IMR-90 (cell line): ENCODE measurements around the gene HPN. TPM values are rescaled to one million over a fixed set of nuclear protein-coding genes. Genes with fewer than 3 reads are reported as not detected.

ENCODE experiments used
- ATAC-seq: fragments of 200-7000 bp; cut with Tn5 transposase; 2 replicates; pipeline ENCODE4 v1.9.1; 2020; ENCODE audit warnings: low read depth, mild to moderate bottlenecking, moderate library complexity
- BruUV-seq: library from RNA; stranded (reverse); fragments of 400-500 nt; replicated peaks from 2 replicates; lab custom pipeline; 2021; lab: Mats Ljungman, UMichigan
- CTCF ChIA-PET: fragments of 300-600 bp; formaldehyde crosslinking; extraction: SDS; loops from one replicate; lab custom pipeline; 2021; ENCODE audit warnings: antibody characterized with exemption; lab: Yijun Ruan, JAX
- POLR2A ChIA-PET: fragments of 300-600 bp; sonication (Branson Sonifier 250); formaldehyde crosslinking; loops from one replicate; lab custom pipeline; 2022; ENCODE audit warnings: antibody characterized with exemption; ENCODE audit not compliant: unreplicated experiment; lab: Charles Lee
- DNase-seq: peaks from one replicate; pipeline ENCODE4 v3.0.0; 2013
- H2AFZ ChIP-seq: replicated peaks from 2 replicates; pipeline ENCODE3; 2013; ENCODE audit warnings: low read length, mild to moderate bottlenecking; ENCODE audit not compliant: poor library complexity
- H2AK5ac ChIP-seq: 2 replicates; pipeline ENCODE4 v1.6.1; 2013; ENCODE audit warnings: low read depth, low read length, inconsistent platforms
- H2AK9ac ChIP-seq: replicated peaks from 2 replicates; pipeline ENCODE3; 2013; ENCODE audit warnings: mild to moderate bottlenecking, low read depth, low read length, moderate library complexity; ENCODE audit not compliant: poor library complexity
- H2BK120ac ChIP-seq: 2 replicates; pipeline ENCODE4 v1.6.1; 2013; ENCODE audit warnings: low read depth, low read length, inconsistent platforms
- H2BK15ac ChIP-seq: 3 replicates; pipeline ENCODE4 v1.6.1; 2013; ENCODE audit warnings: low read depth, low read length, inconsistent platforms
- H2BK20ac ChIP-seq: 2 replicates; pipeline ENCODE4 v1.6.1; 2013; ENCODE audit warnings: low read depth, mild to moderate bottlenecking, inconsistent platforms, low read length, moderate library complexity
- H2BK5ac ChIP-seq: 2 replicates; pipeline ENCODE4 v1.6.1; 2013; ENCODE audit warnings: mild to moderate bottlenecking, low read depth, low read length, inconsistent platforms; ENCODE audit not compliant: poor library complexity, severe bottlenecking
- H3K14ac ChIP-seq: replicated peaks from 2 replicates; pipeline ENCODE4 v1.6.1; 2013; ENCODE audit warnings: low read depth, low read length, inconsistent platforms
- H3K18ac ChIP-seq: 2 replicates; pipeline ENCODE4 v1.6.1; 2013; ENCODE audit warnings: low read depth, low read length, control low read depth
- H3K23ac ChIP-seq: 2 replicates; pipeline ENCODE4 v1.6.1; 2013; ENCODE audit warnings: low read depth, low read length, inconsistent platforms
- H3K27ac ChIP-seq: 2 replicates; pipeline ENCODE4 v1.5.1; 2013; ENCODE audit warnings: mild to moderate bottlenecking, control low read depth, low read length; ENCODE audit not compliant: insufficient read depth
- H3K27me3 ChIP-seq: 2 replicates; pipeline ENCODE4 v1.6.1; 2013; ENCODE audit warnings: low read length; ENCODE audit not compliant: control insufficient read depth, insufficient read depth
- H3K36me3 ChIP-seq: 2 replicates; pipeline ENCODE4 v1.6.1; 2013; ENCODE audit warnings: low read length, mixed read lengths; ENCODE audit not compliant: control insufficient read depth, insufficient read depth
- H3K4ac ChIP-seq: 2 replicates; pipeline ENCODE4 v1.6.1; 2013; ENCODE audit warnings: low read depth, low read length, inconsistent platforms
- H3K4me1 ChIP-seq: 2 replicates; pipeline ENCODE4 v1.6.1; 2013; ENCODE audit warnings: low read length, mixed read lengths; ENCODE audit not compliant: control insufficient read depth, insufficient read depth
- H3K4me2 ChIP-seq: 2 replicates; pipeline ENCODE4 v1.6.1; 2013; ENCODE audit warnings: low read depth, mild to moderate bottlenecking, control low read depth, low read length, moderate library complexity
- H3K4me3 ChIP-seq: 2 replicates; pipeline ENCODE4 v1.5.1; 2013; ENCODE audit warnings: low read depth, mild to moderate bottlenecking, control low read depth, low read length, moderate library complexity; ENCODE audit not compliant: insufficient read depth
- H3K56ac ChIP-seq: 2 replicates; pipeline ENCODE4 v1.6.1; 2013; ENCODE audit warnings: low read length, inconsistent platforms; ENCODE audit not compliant: insufficient read depth; ENCODE audit errors: extremely low read depth
- H3K79me1 ChIP-seq, 2 experiments: 2 replicates each; pipeline ENCODE4 v1.6.1; 2013; ENCODE audit warnings: low read length in 2 of 2, inconsistent platforms in 1 of 2, low read depth in 1 of 2
- H3K9ac ChIP-seq: 2 replicates; pipeline ENCODE4 v1.6.1; 2013; ENCODE audit warnings: low read depth, low read length, control low read depth
- H3K9me1 ChIP-seq: 2 replicates; pipeline ENCODE4 v1.6.1; 2013; ENCODE audit warnings: low read length, inconsistent platforms; ENCODE audit not compliant: insufficient read depth
- H3K9me3 ChIP-seq: 2 replicates; pipeline ENCODE4 v1.6.1; 2013; ENCODE audit warnings: low read length; ENCODE audit not compliant: control insufficient read depth, insufficient read depth
- H4K20me1 ChIP-seq: 2 replicates; pipeline ENCODE4 v1.6.1; 2013; ENCODE audit warnings: low read length, inconsistent platforms; ENCODE audit not compliant: insufficient read depth
- H4K5ac ChIP-seq: 2 replicates; pipeline ENCODE4 v1.6.1; 2013; ENCODE audit warnings: mild to moderate bottlenecking, low read depth, low read length, control low read depth
- H4K8ac ChIP-seq, 2 experiments: 2 replicates each; pipeline ENCODE4 v1.6.1; 2013; ENCODE audit warnings: low read depth in 2 of 2, low read length in 2 of 2, control low read depth in 1 of 2, inconsistent platforms in 1 of 2
- H4K91ac ChIP-seq: 2 replicates; pipeline ENCODE4 v1.6.1; 2013; ENCODE audit warnings: low read depth, low read length, inconsistent platforms; ENCODE audit not compliant: insufficient read depth
- BHLHE40 ChIP-seq: fragments of 150-350 bp; IDR thresholded peaks from 2 replicates; pipeline ENCODE4 v1.6.1; 2016; ENCODE audit warnings: mild to moderate bottlenecking, low read depth, low read length
- CEBPB ChIP-seq: IDR thresholded peaks from 2 replicates; pipeline ENCODE4 v1.6.1; 2012; ENCODE audit warnings: low read depth, low read length, improper control_type of control experiment
- CHD1 ChIP-seq: IDR thresholded peaks from 2 replicates; pipeline ENCODE4 v1.6.1; 2012; ENCODE audit warnings: low read depth, low read length, improper control_type of control experiment
- CTCF ChIP-seq: conservative IDR thresholded peaks from 2 replicates; pipeline ENCODE4 v1.5.1; 2012; ENCODE audit warnings: mild to moderate bottlenecking, low read depth, low read length, improper control_type of control experiment
- ELK1 ChIP-seq: fragments of 150-350 bp; IDR thresholded peaks from 2 replicates; pipeline ENCODE4 v1.6.1; 2016; ENCODE audit warnings: low read depth, mild to moderate bottlenecking, low read length, moderate library complexity, borderline replicate concordance
- MAZ ChIP-seq: IDR thresholded peaks from 2 replicates; pipeline ENCODE4 v1.6.1; 2012; ENCODE audit warnings: low read depth, mild to moderate bottlenecking, low read length, improper control_type of control experiment, moderate library complexity, borderline replicate concordance
- MXI1 ChIP-seq: IDR thresholded peaks from 2 replicates; pipeline ENCODE4 v1.6.1; 2012; ENCODE audit warnings: low read depth, mild to moderate bottlenecking, low read length, moderate library complexity, borderline replicate concordance
- NFE2L2 ChIP-seq: fragments of 150-350 bp; IDR thresholded peaks from 2 replicates; pipeline ENCODE4 v1.6.1; 2016; ENCODE audit warnings: low read depth, mild to moderate bottlenecking, low read length
- POLR2A ChIP-seq: IDR thresholded peaks from 2 replicates; pipeline ENCODE4 v1.6.1; 2012; ENCODE audit warnings: mild to moderate bottlenecking, low read depth, low read length
- RAD21 ChIP-seq: IDR thresholded peaks from 2 replicates; pipeline ENCODE4 v1.6.1; 2012; ENCODE audit warnings: low read length, improper control_type of control experiment
- RCOR1 ChIP-seq: IDR thresholded peaks from 2 replicates; pipeline ENCODE4 v1.6.1; 2012; ENCODE audit warnings: mild to moderate bottlenecking, low read length, improper control_type of control experiment; ENCODE audit not compliant: insufficient replicate concordance
- SMC3 ChIP-seq: fragments of 150-350 bp; IDR thresholded peaks from 2 replicates; pipeline ENCODE4 v1.6.1; 2016; ENCODE audit warnings: low read depth, mild to moderate bottlenecking, antibody characterized with exemption, low read length, moderate library complexity
- USF2 ChIP-seq: fragments of 150-350 bp; IDR thresholded peaks from 2 replicates; pipeline ENCODE4 v1.6.1; 2017; ENCODE audit warnings: mild to moderate bottlenecking, antibody characterized with exemption, low read length, low read depth
- WGBS, 2 experiments: methylation state at CpG; one replicate each; pipeline versions ENCODE4 v1.1.5 to v1.1.7; 2013; ENCODE audit warnings: missing lambda C conversion rate in 2 of 2; ENCODE audit not compliant: insufficient read length in 1 of 2; ENCODE audit errors: extremely low coverage in 2 of 2; 5-methylcytosine and 5-hydroxymethylcytosine counted together
- dilution Hi-C: fragments of 300-500 bp; cut with HindIII; formaldehyde crosslinking; loops from one replicate; pipeline ENCODE4 v1.14.3; 2018; ENCODE audit warnings: low sequenced_read_pairs; ENCODE audit not compliant: unreplicated experiment
- in situ Hi-C: fragments of 300-500 bp; cut with MboI; formaldehyde crosslinking; loops from 3 replicates; pipeline ENCODE4 v1.14.3; 2019; ENCODE audit warnings: low sequenced_read_pairs, inconsistent platforms, mixed read lengths
- intact Hi-C: fragments of 100-400 bp; cut with micrococcal nuclease; formaldehyde crosslinking; loops from 2 replicates; pipeline ENCODE4 v1.10.0; 2022
- polyA plus RNA-seq, 3 experiments: library from polyadenylated mRNA; depleted of rRNA; stranded (reverse); fragments of >200 nt; gene quantifications; 2 replicates each; pipeline ENCODE4 v1.2.3, GENCODE V29; 2012; ENCODE audit warnings: low replicate concordance in 1 of 3
- total RNA-seq: library from RNA; depleted of rRNA; stranded (reverse); fragments of >200 nt; gene quantifications from 2 replicates; pipeline ENCODE4 v1.2.3, GENCODE V29; 2012

Gene HPN
- total and polyA plus RNA-seq, 2 of the 4 experiments (the other 2 are of a cell fraction) = not detected

GRCh38 chr19:35066691-35067563, 25.4 kb downstream of the HPN start:
- H3K27ac ChIP-seq = no peak overlapping the region
- H4K91ac ChIP-seq = no peak overlapping the region
- no peak overlapping the region for H2BK15ac ChIP-seq
- no peak overlapping the region for H2AK5ac ChIP-seq
- peak overlapping the region; percentile 67 for H2AFZ ChIP-seq
- H2AK9ac ChIP-seq = no peak overlapping the region
- peaks cover 7% of the 10 kb centered on the region for H3K9me3 ChIP-seq
- H3K27me3 ChIP-seq = no peaks in the 10 kb centered on the region
- H3K56ac ChIP-seq = no peak overlapping the region
- no peak overlapping the region for H2BK20ac ChIP-seq
- no peaks in the 10 kb centered on the region for H4K20me1 ChIP-seq
- no peaks in the 10 kb centered on the region for H3K79me1 ChIP-seq
- H3K23ac ChIP-seq = no peak overlapping the region
- in situ Hi-C loops (loop anchor here (5.0 kb wide), 1 partner anchor 70 kb away; the partner anchor contains the start of genes FXYD1 and LGI4), intact Hi-C loops (loop anchor here (1.0 to 2.0 kb wide), 3 partner anchors 23 to 202 kb away; partner anchors contain the start of genes LGI4 and USF2), dilution Hi-C loops (no loop called here)
- no peak overlapping the region for H2BK5ac ChIP-seq
- no peak overlapping the region for H2BK120ac ChIP-seq
- H3K4me1 ChIP-seq = peaks cover 4% of the 10 kb centered on the region
- no peaks in the 10 kb centered on the region for H3K9me1 ChIP-seq
- H3K18ac ChIP-seq = no peak overlapping the region
- H3K4ac ChIP-seq = no peak overlapping the region
- 20% methylated on average over 1 of the region's 14 CpGs; no CpG with 5 or more reads in 1 of the 2 experiments for WGBS, 2 experiments
- ATAC-seq (peak; percentile 89), DNase-seq (peak; percentile 77)
- H4K8ac ChIP-seq = no peak overlapping the region
- H3K4me3 ChIP-seq = no peak overlapping the region
- CTCF ChIA-PET = interaction anchor here (0.6 to 1.8 kb wide), 11 partner anchors 20 to 246 kb away, joined by 3 to 18 read pairs (median 6); partner anchors contain the start of gene LGI4
- no peak overlapping the region for H3K9ac ChIP-seq
- H3K4me2 ChIP-seq = no peak overlapping the region
- no peak overlapping the region for H4K5ac ChIP-seq
- H3K36me3 ChIP-seq = no peaks in the 10 kb centered on the region
- POLR2A ChIA-PET = no interaction called here
- H3K14ac ChIP-seq = no peak overlapping the region
- BruUV-seq = no TSS peak
- peak; percentile 52; the same call in 1 of the 2 replicates for TF ChIP-seq CEBPB
- no peak for TF ChIP-seq POLR2A
- no peak for TF ChIP-seq CHD1
- TF ChIP-seq RCOR1 = no peak
- no peak for TF ChIP-seq NFE2L2
- TF ChIP-seq SMC3 = peak; percentile 81
- TF ChIP-seq USF2 = peak; percentile 54; the same call in 1 of the 2 replicates
- peak; percentile 59; the same call in 1 of the 2 replicates for TF ChIP-seq MAZ
- no peak for TF ChIP-seq MXI1
- peak; percentile 86 for TF ChIP-seq RAD21
- TF ChIP-seq ELK1 = no peak
- no peak for TF ChIP-seq BHLHE40
- peak; percentile 89 for TF ChIP-seq CTCF
